HepG2 (cell line): ENCODE data around the gene TPI1. TPM values are rescaled to one million over a fixed set of nuclear protein-coding genes. Genes with fewer than 3 reads are reported as not detected.
"Not testable (repeated sequence)": the region's sequence is repeated elsewhere in the genome, so short reads cannot be mapped to it uniquely, and the experiment has no call there.

Source experiments
- ATAC-seq: fragments of 200-7000 bp; cut with Tn5 transposase; 3 replicates; pipeline ENCODE4 v1.9.1; 2020; ENCODE audit warnings: mild to moderate bottlenecking, moderate library complexity
- BruUV-seq: library from RNA; stranded (reverse); fragments of 400-500 nt; replicated peaks from 2 replicates; lab custom pipeline; 2021; lab: Mats Ljungman, UMichigan
- CTCF ChIA-PET: fragments of 300-600 bp; formaldehyde crosslinking; extraction: SDS; loops from one replicate; lab custom pipeline; 2021; ENCODE audit warnings: low total read pairs, inconsistent platforms, low intra/inter-chr PET ratio; lab: Yijun Ruan, JAX
- POLR2A ChIA-PET: fragments of 350-600 bp; sonication (Branson Sonifier 250); formaldehyde crosslinking; loops from one replicate; lab custom pipeline; 2020; ENCODE audit warnings: antibody characterized with exemption, inconsistent platforms; lab: Yijun Ruan, JAX
- DNase-seq: peaks from one replicate; pipeline ENCODE4 v3.0.0-alpha.2; 2015; ENCODE audit warnings: low spot score
- FAIRE-seq: peaks from 3 replicates; lab custom pipeline; 2011; peaks lifted over from hg19 to GRCh38; lab: Jason Lieb, UNC
- H2AFZ ChIP-seq: one replicate; pipeline ENCODE4 v1.6.1; 2011; ENCODE audit warnings: low read length, inconsistent platforms
- H3K27ac ChIP-seq: fragments of 300-600 bp; 3 replicates; pipeline ENCODE4 v1.8.0; 2011; ENCODE audit warnings: mixed run types, mild to moderate bottlenecking, mixed read lengths, low read length, inconsistent platforms; ENCODE audit not compliant: insufficient read depth; ENCODE audit errors: extremely low read length
- H3K27me3 ChIP-seq, 2 experiments: fragments of 200-600 bp in 1 of 2; 2 replicates in 1 of 2; 3 replicates in 1 of 2; pipeline versions ENCODE4 v1.6.0 to v1.8.0; 2011; ENCODE audit warnings: low read length in 2 of 2, mild to moderate bottlenecking in 2 of 2, moderate library complexity in 2 of 2, inconsistent platforms in 1 of 2; ENCODE audit not compliant: insufficient read depth in 2 of 2, control insufficient read depth in 1 of 2
- H3K36me3 ChIP-seq, 2 experiments: fragments of 200-600 bp in 1 of 2; replicated peaks in 1 of 2; 2 replicates in 1 of 2; 3 replicates in 1 of 2; pipeline versions ENCODE4 v1.5.1 to v1.8.0; 2011; ENCODE audit warnings: low read length in 2 of 2, inconsistent platforms in 1 of 2; ENCODE audit not compliant: insufficient read depth in 2 of 2, control insufficient read depth in 1 of 2
- H3K4me1 ChIP-seq: 2 replicates; pipeline ENCODE4 v1.5.1; 2012; ENCODE audit warnings: low read length, inconsistent platforms; ENCODE audit not compliant: insufficient read depth
- H3K4me2 ChIP-seq: 2 replicates; pipeline ENCODE4 v1.6.0; 2011; ENCODE audit warnings: low read depth, low read length, inconsistent platforms
- H3K4me3 ChIP-seq, 3 experiments: fragments of 200-600 bp in 1 of 3; sonication (generic), shearing (Covaris generic) in 1 of 3; replicated peaks in 1 of 3; 2 replicates each; pipeline ENCODE4 v1.5.1; 2011 to 2016; ENCODE audit warnings: low read length in 3 of 3, inconsistent platforms in 2 of 3, low read depth in 2 of 3, mild to moderate bottlenecking in 2 of 3, control low read depth in 1 of 3, mixed read lengths in 1 of 3; ENCODE audit not compliant: insufficient read depth in 1 of 3
- H3K79me2 ChIP-seq: one replicate; pipeline ENCODE4 v1.6.1; 2011; ENCODE audit warnings: low read length, inconsistent platforms; ENCODE audit not compliant: insufficient read depth
- H3K9ac ChIP-seq: 2 replicates; pipeline ENCODE4 v1.6.0; 2011; ENCODE audit warnings: mild to moderate bottlenecking, low read depth, low read length, inconsistent platforms; ENCODE audit not compliant: insufficient read depth
- H3K9me3 ChIP-seq: 2 replicates; pipeline ENCODE4 v1.5.1; 2012; ENCODE audit warnings: mild to moderate bottlenecking, low read length
- H4K20me1 ChIP-seq: 2 replicates; pipeline ENCODE4 v1.6.0; 2011; ENCODE audit warnings: inconsistent platforms, mild to moderate bottlenecking, low read length, moderate library complexity; ENCODE audit not compliant: insufficient read depth
- ZBTB38 ChIP-seq: sonication (generic); formaldehyde crosslinking; IDR thresholded peaks from 2 replicates; pipeline ENCODE4 v1.5.1; 2020; ENCODE audit warnings: mild to moderate bottlenecking, missing genetic modification reagents
- ZNF121 ChIP-seq: sonication (generic); formaldehyde crosslinking; IDR thresholded peaks from 2 replicates; pipeline ENCODE4 v1.5.0; 2020; ENCODE audit warnings: mild to moderate bottlenecking, missing genetic modification reagents
- ZNF414 ChIP-seq: sonication (generic); formaldehyde crosslinking; IDR thresholded peaks from 2 replicates; pipeline ENCODE4 v1.5.0; 2020; ENCODE audit warnings: missing genetic modification reagents
- WGBS: methylation state at CpG from one replicate; pipeline ENCODE4 v1.1.6; 2017; ENCODE audit warnings: low lambda C conversion rate; 5-methylcytosine and 5-hydroxymethylcytosine counted together
- in situ Hi-C: cut with HindIII; loops from 2 replicates; pipeline ENCODE4 v1.10.0; 2017; ENCODE audit warnings: low pct_unique_long_range_greater_than_20kb; ENCODE audit not compliant: extremely low pct_ligation_motif_present
- intact Hi-C: fragments of 100-400 bp; cut with micrococcal nuclease; formaldehyde crosslinking; loops from one replicate; pipeline ENCODE4 v1.10.0; 2022; ENCODE audit not compliant: unreplicated experiment
- polyA plus RNA-seq, 8 experiments: library from polyadenylated mRNA; depleted of rRNA in 3 of 8; stranded (reverse) in 7 of 8; unstranded in 1 of 8; fragments of >200 nt; fragmentation: Illumina TruSeq in 4 of 8; extraction: Trizol in 4 of 8; gene quantifications; 2 replicates each; pipeline versions ENCODE4 v1.2.1 to v1.2.3, GENCODE V29; 2011 to 2016; ENCODE audit warnings: low read depth in 4 of 8, missing spikeins in 1 of 8, mixed read lengths in 1 of 8; ENCODE audit not compliant: insufficient read depth in 1 of 8
- total RNA-seq, 5 experiments: library from RNA; depleted of rRNA; stranded (reverse); fragments of >200 nt; fragmentation: Illumina TruSeq; extraction: Trizol; gene quantifications; 2 replicates each; pipeline ENCODE4 v1.2.3, GENCODE V29; 2016; ENCODE audit warnings: low read depth in 1 of 5
- TF ChIP-seq, protein P1 (sequence below): sonication (generic); formaldehyde crosslinking; IDR thresholded peaks from 2 replicates; pipeline ENCODE4 v1.4.0; 2020; ENCODE audit warnings: mild to moderate bottlenecking, missing genetic modification reagents

TPI1 gene
- total and polyA plus RNA-seq, 2 of the 13 experiments (the other 11 are each of a cell fraction or from before 2014, with no cell fraction given): 945 to 2,535 TPM

DNA sequence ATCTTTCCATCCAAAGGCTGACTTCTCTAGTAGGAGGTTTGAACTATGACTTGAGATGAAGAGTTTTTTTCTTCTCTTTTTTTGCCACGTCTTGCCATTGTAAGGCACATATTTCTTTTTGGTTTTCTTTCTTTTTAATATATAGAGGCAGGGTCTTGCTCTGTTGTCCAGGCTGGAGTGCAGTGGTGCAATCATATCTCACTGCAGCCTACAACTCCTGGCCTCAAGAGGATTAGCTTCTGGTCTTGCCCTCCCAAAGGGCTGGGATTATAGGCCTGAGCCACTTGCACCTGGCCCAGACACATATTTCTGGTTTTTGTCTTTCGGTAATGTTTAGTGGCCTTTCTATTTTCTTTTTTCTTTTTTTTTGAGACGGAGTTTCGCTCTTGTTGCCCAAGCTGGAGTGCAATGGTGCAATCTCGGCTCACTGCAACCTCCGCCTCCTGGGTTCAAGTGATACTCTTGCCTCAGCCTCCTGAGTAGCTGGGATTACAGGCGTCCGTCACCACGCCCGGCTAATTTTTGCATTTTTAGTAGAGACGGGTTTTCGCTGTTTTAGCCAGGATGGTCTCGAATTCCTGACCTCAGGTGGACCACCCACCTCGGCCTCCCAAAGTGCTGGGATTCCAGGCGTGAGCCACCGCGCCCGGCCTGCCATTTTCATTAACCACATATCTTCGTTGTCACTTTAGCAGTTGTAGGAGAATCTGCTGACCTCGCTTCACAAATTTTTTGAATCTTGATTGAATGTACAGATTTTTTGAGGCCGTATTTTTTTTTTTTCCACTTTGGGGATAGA is 22.6 kb downstream of the TPI1 start:
- H3K4me3 ChIP-seq, DNase-seq, BruUV-seq, in situ Hi-C loops, intact Hi-C loops, H3K4me2 ChIP-seq, FAIRE-seq, H2AFZ ChIP-seq, H3K27me3 ChIP-seq, ATAC-seq, H3K9me3 ChIP-seq, H3K79me2 ChIP-seq, H4K20me1 ChIP-seq, H3K36me3 ChIP-seq: not testable (repeated sequence)
- peak overlapping the region; percentile 70 for H3K9ac ChIP-seq
- 0 out of 2 replicates have a peak, but pooled peaks have one; percentile 14 for TF ChIP-seq ZNF414 (CRISPR knock-in tag)
- TF ChIP-seq, protein P1, sequence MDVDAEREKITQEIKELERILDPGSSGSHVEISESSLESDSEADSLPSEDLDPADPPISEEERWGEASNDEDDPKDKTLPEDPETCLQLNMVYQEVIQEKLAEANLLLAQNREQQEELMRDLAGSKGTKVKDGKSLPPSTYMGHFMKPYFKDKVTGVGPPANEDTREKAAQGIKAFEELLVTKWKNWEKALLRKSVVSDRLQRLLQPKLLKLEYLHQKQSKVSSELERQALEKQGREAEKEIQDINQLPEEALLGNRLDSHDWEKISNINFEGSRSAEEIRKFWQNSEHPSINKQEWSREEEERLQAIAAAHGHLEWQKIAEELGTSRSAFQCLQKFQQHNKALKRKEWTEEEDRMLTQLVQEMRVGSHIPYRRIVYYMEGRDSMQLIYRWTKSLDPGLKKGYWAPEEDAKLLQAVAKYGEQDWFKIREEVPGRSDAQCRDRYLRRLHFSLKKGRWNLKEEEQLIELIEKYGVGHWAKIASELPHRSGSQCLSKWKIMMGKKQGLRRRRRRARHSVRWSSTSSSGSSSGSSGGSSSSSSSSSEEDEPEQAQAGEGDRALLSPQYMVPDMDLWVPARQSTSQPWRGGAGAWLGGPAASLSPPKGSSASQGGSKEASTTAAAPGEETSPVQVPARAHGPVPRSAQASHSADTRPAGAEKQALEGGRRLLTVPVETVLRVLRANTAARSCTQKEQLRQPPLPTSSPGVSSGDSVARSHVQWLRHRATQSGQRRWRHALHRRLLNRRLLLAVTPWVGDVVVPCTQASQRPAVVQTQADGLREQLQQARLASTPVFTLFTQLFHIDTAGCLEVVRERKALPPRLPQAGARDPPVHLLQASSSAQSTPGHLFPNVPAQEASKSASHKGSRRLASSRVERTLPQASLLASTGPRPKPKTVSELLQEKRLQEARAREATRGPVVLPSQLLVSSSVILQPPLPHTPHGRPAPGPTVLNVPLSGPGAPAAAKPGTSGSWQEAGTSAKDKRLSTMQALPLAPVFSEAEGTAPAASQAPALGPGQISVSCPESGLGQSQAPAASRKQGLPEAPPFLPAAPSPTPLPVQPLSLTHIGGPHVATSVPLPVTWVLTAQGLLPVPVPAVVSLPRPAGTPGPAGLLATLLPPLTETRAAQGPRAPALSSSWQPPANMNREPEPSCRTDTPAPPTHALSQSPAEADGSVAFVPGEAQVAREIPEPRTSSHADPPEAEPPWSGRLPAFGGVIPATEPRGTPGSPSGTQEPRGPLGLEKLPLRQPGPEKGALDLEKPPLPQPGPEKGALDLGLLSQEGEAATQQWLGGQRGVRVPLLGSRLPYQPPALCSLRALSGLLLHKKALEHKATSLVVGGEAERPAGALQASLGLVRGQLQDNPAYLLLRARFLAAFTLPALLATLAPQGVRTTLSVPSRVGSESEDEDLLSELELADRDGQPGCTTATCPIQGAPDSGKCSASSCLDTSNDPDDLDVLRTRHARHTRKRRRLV (CRISPR knock-in tag): 0 out of 2 replicates have a peak, but pooled peaks have one; percentile 4
- peak; percentile 40; the same call in 1 of the 2 replicates for TF ChIP-seq ZBTB38 (CRISPR knock-in tag)
- peak; percentile 79; the same call in 1 of the 2 replicates for TF ChIP-seq ZNF121 (CRISPR knock-in tag)
- H3K27ac ChIP-seq: peak overlapping the region; percentile 94
- ChIA-PET POLR2A (interaction anchor here (0.9 to 4.4 kb wide), 5 partner anchors 9 to 54 kb away, joined by 3 to 73 read pairs (median 11); partner anchors contain the start of genes C12orf57 and SPSB2), CTCF (interaction anchor here (2.5 kb wide), 1 partner anchor 17 kb away, joined by 24 read pairs; the partner anchor contains the start of gene SPSB2)
- peaks cover 52% of the 10 kb centered on the region for H3K4me1 ChIP-seq
- WGBS: 97% methylated on average over 21 of the region's 21 CpGs
